ENCODE data around the gene SUGP1.
"Not testable (repeated sequence)": the region's sequence is repeated elsewhere in the genome, so short reads cannot be mapped to it uniquely, and the experiment has no call there.

SUGP1 gene

GRCh38 chr19:19352823-19353222, 32.5 kb upstream of the SUGP1 start:
- DNase-seq (ENCODE audit: insufficient read length) (no peak), FAIRE-seq (no peak)
- TF ChIP-seq TAF1 (IDR thresholded peaks at IDR 0.05; ENCODE audit: borderline replicate concordance, low read depth, low read length) (no peak), POLR2AphosphoS5 (IDR thresholded peaks at IDR 0.05; ENCODE audit: low read depth, low read length) (no peak), POLR2A (IDR thresholded peaks at IDR 0.05; ENCODE audit: low read depth, low read length) (no peak)

GRCh38 chr19:19350756-19351155, 30.4 kb upstream of the SUGP1 start:
- not testable (repeated sequence) for FAIRE-seq; DNase-seq (ENCODE audit: insufficient read length)

GRCh38 chr19:19349365-19349764, 29.1 kb upstream of the SUGP1 start:
- no peak for DNase-seq (ENCODE audit: insufficient read length)
- FAIRE-seq, result no peak
- TF ChIP-seq TAF1 (IDR thresholded peaks at IDR 0.05; ENCODE audit: borderline replicate concordance, low read depth, low read length) (no peak), POLR2A (IDR thresholded peaks at IDR 0.05; ENCODE audit: low read depth, low read length) (no peak), POLR2AphosphoS5 (IDR thresholded peaks at IDR 0.05; ENCODE audit: low read depth, low read length) (no peak)

- TF ChIP-seq POLR2A (IDR thresholded peaks at IDR 0.05; ENCODE audit: low read depth, low read length) (no peak), TAF1 (IDR thresholded peaks at IDR 0.05; ENCODE audit: borderline replicate concordance, low read depth, low read length) (no peak), POLR2AphosphoS5 (IDR thresholded peaks at IDR 0.05; ENCODE audit: low read depth, low read length) (no peak)
- DNase-seq (ENCODE audit: insufficient read length) (no peak), FAIRE-seq (no peak)
These were observed 28.0 kb upstream of the SUGP1 start for GRCh38 chr19:19348266-19348665.

- DNase-seq (ENCODE audit: insufficient read length), result no peak
- no peak for FAIRE-seq
- TF ChIP-seq POLR2A (IDR thresholded peaks at IDR 0.05; ENCODE audit: low read depth, low read length), result no peak
- TF ChIP-seq TAF1 (IDR thresholded peaks at IDR 0.05; ENCODE audit: borderline replicate concordance, low read depth, low read length), result no peak
- TF ChIP-seq POLR2AphosphoS5 (IDR thresholded peaks at IDR 0.05; ENCODE audit: low read depth, low read length), result no peak
These were observed 27.2 kb upstream of the SUGP1 start for GRCh38 chr19:19347401-19348110.

- peak; percentile 5 for DNase-seq (ENCODE audit: insufficient read length)
- no peak for FAIRE-seq
- no peak for TF ChIP-seq POLR2AphosphoS5 (IDR thresholded peaks at IDR 0.05; ENCODE audit: low read depth, low read length)
- no peak for TF ChIP-seq POLR2A (IDR thresholded peaks at IDR 0.05; ENCODE audit: low read depth, low read length)
- no peak for TF ChIP-seq TAF1 (IDR thresholded peaks at IDR 0.05; ENCODE audit: borderline replicate concordance, low read depth, low read length)
These were observed 25.7 kb upstream of the SUGP1 start for GRCh38 chr19:19345970-19346369.

GRCh38 chr19:19345232-19345631, 24.9 kb upstream of the SUGP1 start:
- TF ChIP-seq POLR2AphosphoS5 (IDR thresholded peaks at IDR 0.05; ENCODE audit: low read depth, low read length), result no peak
- no peak for TF ChIP-seq POLR2A (IDR thresholded peaks at IDR 0.05; ENCODE audit: low read depth, low read length)
- TF ChIP-seq TAF1 (IDR thresholded peaks at IDR 0.05; ENCODE audit: borderline replicate concordance, low read depth, low read length), result no peak
- no peak for FAIRE-seq
- peak; percentile 13 for DNase-seq (ENCODE audit: insufficient read length)

- DNase-seq (ENCODE audit: insufficient read length) (no peak), FAIRE-seq (no peak)
- TF ChIP-seq POLR2A (IDR thresholded peaks at IDR 0.05; ENCODE audit: low read depth, low read length) (no peak), TAF1 (IDR thresholded peaks at IDR 0.05; ENCODE audit: borderline replicate concordance, low read depth, low read length) (no peak), POLR2AphosphoS5 (IDR thresholded peaks at IDR 0.05; ENCODE audit: low read depth, low read length) (no peak)
These were observed 23.5 kb upstream of the SUGP1 start for GRCh38 chr19:19343762-19344161.

- DNase-seq (ENCODE audit: insufficient read length) (no peak), FAIRE-seq (no peak)
- no peak for TF ChIP-seq TAF1 (IDR thresholded peaks at IDR 0.05; ENCODE audit: borderline replicate concordance, low read depth, low read length)
- no peak for TF ChIP-seq POLR2A (IDR thresholded peaks at IDR 0.05; ENCODE audit: low read depth, low read length)
- TF ChIP-seq POLR2AphosphoS5 (IDR thresholded peaks at IDR 0.05; ENCODE audit: low read depth, low read length), result no peak
These were observed 22.7 kb upstream of the SUGP1 start for GRCh38 chr19:19343016-19343362.

- FAIRE-seq (peak; percentile 79), DNase-seq (ENCODE audit: insufficient read length) (peak; percentile 83)
- TF ChIP-seq POLR2AphosphoS5 (IDR thresholded peaks at IDR 0.05; ENCODE audit: low read depth, low read length) (no peak), TAF1 (IDR thresholded peaks at IDR 0.05; ENCODE audit: borderline replicate concordance, low read depth, low read length) (no peak), POLR2A (IDR thresholded peaks at IDR 0.05; ENCODE audit: low read depth, low read length) (0 out of 2 replicates have a peak, but pooled peaks have one; percentile 31)
These were observed 22.0 kb upstream of the SUGP1 start for GRCh38 chr19:19342086-19343015.

GRCh38 chr19:19341026-19341425, 20.7 kb upstream of the SUGP1 start:
- DNase-seq (ENCODE audit: insufficient read length) (peak; percentile 11), FAIRE-seq (no peak)
- TF ChIP-seq TAF1 (IDR thresholded peaks at IDR 0.05; ENCODE audit: borderline replicate concordance, low read depth, low read length) (no peak), POLR2A (IDR thresholded peaks at IDR 0.05; ENCODE audit: low read depth, low read length) (no peak), POLR2AphosphoS5 (IDR thresholded peaks at IDR 0.05; ENCODE audit: low read depth, low read length) (no peak)

- no peak for TF ChIP-seq TAF1 (IDR thresholded peaks at IDR 0.05; ENCODE audit: borderline replicate concordance, low read depth, low read length)
- no peak for TF ChIP-seq POLR2AphosphoS5 (IDR thresholded peaks at IDR 0.05; ENCODE audit: low read depth, low read length)
- TF ChIP-seq POLR2A (IDR thresholded peaks at IDR 0.05; ENCODE audit: low read depth, low read length), result no peak
- DNase-seq (ENCODE audit: insufficient read length), result no peak
- no peak for FAIRE-seq
These were observed 17.8 kb upstream of the SUGP1 start for GRCh38 chr19:19338082-19338481.
